ENCODE data around the gene CNTROB.

Gene CNTROB

DNA sequence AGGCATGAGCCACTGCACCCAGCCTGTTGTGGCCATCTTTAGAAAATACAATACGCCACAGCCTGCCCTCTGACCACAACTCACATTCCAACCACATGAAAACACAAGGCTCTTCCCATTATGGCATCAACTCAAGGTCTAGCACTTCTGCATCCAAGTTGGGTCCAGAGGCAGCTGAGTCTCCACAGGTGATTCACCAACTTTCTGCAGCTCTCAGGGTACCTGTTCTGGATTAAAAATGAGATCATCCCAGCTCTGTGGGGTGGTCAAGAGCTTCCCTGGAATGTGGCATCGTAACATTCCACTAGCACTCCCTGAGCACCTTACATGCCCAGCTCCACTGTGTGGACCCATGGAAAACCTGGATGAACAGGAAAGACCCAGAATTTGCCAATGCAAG, 60.5 kb downstream of the CNTROB start:
- Histone ChIP-seq H4K20me1 (ENCODE audit: control insufficient read depth, insufficient read depth, low read depth, low read length) (no peaks in the 10 kb centered on the region), H3K4me1 (ENCODE audit: control insufficient read depth, low read length) (peaks cover 31% of the 10 kb centered on the region), H3K27ac (ENCODE audit: low read depth, low read length) (no peak overlapping the region), H3K36me3 (ENCODE audit: control insufficient read depth, low read length) (no peaks in the 10 kb centered on the region), H3K9me3 (ENCODE audit: control insufficient read depth, insufficient read depth, low read length) (no peaks in the 10 kb centered on the region), H3K4me2 (ENCODE audit: low read length) (no peak overlapping the region), H3K27me3 (ENCODE audit: control insufficient read depth, low read length) (peaks cover 5% of the 10 kb centered on the region), H3K9me2 (replicated peaks; ENCODE audit: control insufficient read depth, low read length) (no peaks in the 10 kb centered on the region), H3K79me2 (ENCODE audit: control insufficient read depth, low read length) (no peaks in the 10 kb centered on the region), H3K4me3 (ENCODE audit: low read length) (no peak overlapping the region), H3F3A (ENCODE audit: control insufficient read depth, insufficient read depth) (peaks cover 10% of the 10 kb centered on the region)
- TF ChIP-seq EZH2phosphoT487 (IDR thresholded peaks at IDR 0.05; ENCODE audit: borderline replicate concordance, low read length): no peak
- TF ChIP-seq, protein P1, sequence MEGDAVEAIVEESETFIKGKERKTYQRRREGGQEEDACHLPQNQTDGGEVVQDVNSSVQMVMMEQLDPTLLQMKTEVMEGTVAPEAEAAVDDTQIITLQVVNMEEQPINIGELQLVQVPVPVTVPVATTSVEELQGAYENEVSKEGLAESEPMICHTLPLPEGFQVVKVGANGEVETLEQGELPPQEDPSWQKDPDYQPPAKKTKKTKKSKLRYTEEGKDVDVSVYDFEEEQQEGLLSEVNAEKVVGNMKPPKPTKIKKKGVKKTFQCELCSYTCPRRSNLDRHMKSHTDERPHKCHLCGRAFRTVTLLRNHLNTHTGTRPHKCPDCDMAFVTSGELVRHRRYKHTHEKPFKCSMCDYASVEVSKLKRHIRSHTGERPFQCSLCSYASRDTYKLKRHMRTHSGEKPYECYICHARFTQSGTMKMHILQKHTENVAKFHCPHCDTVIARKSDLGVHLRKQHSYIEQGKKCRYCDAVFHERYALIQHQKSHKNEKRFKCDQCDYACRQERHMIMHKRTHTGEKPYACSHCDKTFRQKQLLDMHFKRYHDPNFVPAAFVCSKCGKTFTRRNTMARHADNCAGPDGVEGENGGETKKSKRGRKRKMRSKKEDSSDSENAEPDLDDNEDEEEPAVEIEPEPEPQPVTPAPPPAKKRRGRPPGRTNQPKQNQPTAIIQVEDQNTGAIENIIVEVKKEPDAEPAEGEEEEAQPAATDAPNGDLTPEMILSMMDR (IDR thresholded peaks at IDR 0.05; ENCODE audit: low read depth, low read length, poor library complexity, severe bottlenecking): no peak

DNA sequence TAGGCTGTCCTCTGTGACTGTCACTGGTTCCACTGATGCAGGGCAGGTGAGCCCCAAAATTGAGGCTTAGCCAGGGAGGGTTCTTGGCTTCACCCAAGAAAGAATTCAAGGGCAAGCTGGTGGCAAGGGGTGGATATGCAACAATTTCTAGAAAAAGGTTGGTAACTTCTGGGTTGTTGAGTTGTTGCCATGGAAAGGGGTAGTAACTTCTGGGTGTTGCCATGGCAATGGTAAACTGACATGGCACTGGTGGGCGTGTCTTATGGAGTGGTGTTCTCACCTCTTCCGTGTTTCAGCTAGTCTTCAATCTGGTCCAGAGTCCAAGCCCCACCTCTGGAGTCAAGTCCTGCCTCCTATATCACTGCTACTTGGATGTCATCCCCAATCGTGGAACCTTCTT, 60.9 kb downstream of the CNTROB start:
- Histone ChIP-seq H3K9me3 (ENCODE audit: control insufficient read depth, insufficient read depth, low read length) (no peaks in the 10 kb centered on the region), H3K4me1 (ENCODE audit: control insufficient read depth, low read length) (peaks cover 31% of the 10 kb centered on the region), H3K4me2 (ENCODE audit: low read length) (no peak overlapping the region), H3K79me2 (ENCODE audit: control insufficient read depth, low read length) (no peaks in the 10 kb centered on the region), H3F3A (ENCODE audit: control insufficient read depth, insufficient read depth) (peaks cover 10% of the 10 kb centered on the region), H3K27me3 (ENCODE audit: control insufficient read depth, low read length) (peaks cover 4% of the 10 kb centered on the region), H3K9me2 (replicated peaks; ENCODE audit: control insufficient read depth, low read length) (no peaks in the 10 kb centered on the region), H3K36me3 (ENCODE audit: control insufficient read depth, low read length) (no peaks in the 10 kb centered on the region), H3K4me3 (ENCODE audit: low read length) (no peak overlapping the region), H4K20me1 (ENCODE audit: control insufficient read depth, insufficient read depth, low read depth, low read length) (no peaks in the 10 kb centered on the region), H3K27ac (ENCODE audit: low read depth, low read length) (no peak overlapping the region)
- TF ChIP-seq, protein P1 (IDR thresholded peaks at IDR 0.05; ENCODE audit: low read depth, low read length, poor library complexity, severe bottlenecking): no peak
- no peak for TF ChIP-seq EZH2phosphoT487 (IDR thresholded peaks at IDR 0.05; ENCODE audit: borderline replicate concordance, low read length)

DNA sequence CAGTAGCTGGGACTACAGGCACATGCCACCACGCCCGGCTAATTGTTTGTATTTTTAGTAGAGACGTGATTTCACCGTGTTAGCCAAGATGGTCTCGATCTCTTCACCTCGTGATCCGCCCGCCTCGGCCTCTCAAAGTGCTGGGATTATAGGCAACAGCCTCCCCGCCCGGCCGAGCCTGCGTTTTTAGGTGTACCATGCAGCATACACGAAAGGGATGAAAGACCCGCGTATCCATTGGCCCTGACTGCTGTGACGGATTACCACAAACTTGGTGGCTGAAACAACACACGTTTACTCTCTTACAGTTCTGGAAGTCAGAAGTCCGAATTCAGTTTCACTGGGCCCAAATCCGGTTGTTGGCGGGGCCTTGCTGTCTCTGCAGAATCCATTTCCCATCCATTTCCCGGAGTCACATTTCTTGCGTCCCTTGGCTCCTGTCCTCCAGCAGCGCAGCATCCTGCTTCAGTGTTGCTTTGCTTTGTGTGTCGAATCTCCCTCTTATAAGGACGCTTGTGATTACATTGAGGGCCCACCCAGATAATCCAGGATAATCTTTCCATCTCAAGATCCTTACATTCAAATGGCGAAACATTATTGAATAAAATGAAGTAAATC, 62.1 kb downstream of the CNTROB start:
- H3F3A ChIP-seq (ENCODE audit: control insufficient read depth, insufficient read depth): peaks cover 7% of the 10 kb centered on the region
- H3K27ac ChIP-seq (ENCODE audit: low read depth, low read length): no peak overlapping the region
- no peaks in the 10 kb centered on the region for H3K36me3 ChIP-seq (ENCODE audit: control insufficient read depth, low read length)
- H3K9me2 ChIP-seq (replicated peaks; ENCODE audit: control insufficient read depth, low read length): no peaks in the 10 kb centered on the region
- H3K79me2 ChIP-seq (ENCODE audit: control insufficient read depth, low read length): no peaks in the 10 kb centered on the region
- no peaks in the 10 kb centered on the region for H4K20me1 ChIP-seq (ENCODE audit: control insufficient read depth, insufficient read depth, low read depth, low read length)
- no peak for TF ChIP-seq EZH2phosphoT487 (IDR thresholded peaks at IDR 0.05; ENCODE audit: borderline replicate concordance, low read length)
- TF ChIP-seq, protein P1 (IDR thresholded peaks at IDR 0.05; ENCODE audit: low read depth, low read length, poor library complexity, severe bottlenecking): no peak
- no peak overlapping the region for H3K4me2 ChIP-seq (ENCODE audit: low read length)
- H3K4me1 ChIP-seq (ENCODE audit: control insufficient read depth, low read length): peaks cover 25% of the 10 kb centered on the region
- H3K4me3 ChIP-seq (ENCODE audit: low read length): no peak overlapping the region
- H3K27me3 ChIP-seq (ENCODE audit: control insufficient read depth, low read length): peaks cover 4% of the 10 kb centered on the region
- H3K9me3 ChIP-seq (ENCODE audit: control insufficient read depth, insufficient read depth, low read length): no peaks in the 10 kb centered on the region

Measured in DOHH2 (cell line).